Kidney (tissue), 14 donors: Measurements from ENCODE around the gene GRK4. TPM values are rescaled to one million over a fixed set of nuclear protein-coding genes. Genes with fewer than 3 reads are reported as not detected.

Source experiments
- DNase-seq, 5 donors: peaks; one replicate each; pipeline ENCODE4 v3.0.0-alpha.2; 2013 to 2020
- FAIRE-seq: peaks from 2 replicates; lab custom pipeline; 2012; peaks lifted over from hg19 to GRCh38; lab: Jason Lieb, UNC
- H3K27ac ChIP-seq, 2 donors: one replicate each; pipeline ENCODE4 v1.7.0; 2013; ENCODE audit warnings: low read depth in 2 of 2, low read length in 2 of 2, inconsistent platforms in 1 of 2
- H3K27me3 ChIP-seq: one replicate; pipeline ENCODE4 v1.7.1; 2013; ENCODE audit warnings: low read length, inconsistent platforms; ENCODE audit not compliant: control insufficient read depth, insufficient read depth
- H3K36me3 ChIP-seq, 3 donors: one replicate each; pipeline versions ENCODE4 v1.7.0 to v1.7.1; 2013; ENCODE audit warnings: low read length in 3 of 3, control low read depth in 1 of 3, inconsistent platforms in 1 of 3; ENCODE audit not compliant: insufficient read depth in 3 of 3, control insufficient read depth in 2 of 3
- H3K4me1 ChIP-seq, 3 donors: one replicate each; pipeline versions ENCODE4 v1.7.0 to v1.7.1; 2013; ENCODE audit warnings: low read length in 3 of 3, inconsistent platforms in 1 of 3, low read depth in 1 of 3; ENCODE audit not compliant: control insufficient read depth in 2 of 3, insufficient read depth in 2 of 3
- H3K4me3 ChIP-seq, 3 donors: one replicate each; pipeline versions ENCODE4 v1.7.0 to v1.8.1; 2013; ENCODE audit warnings: low read length in 3 of 3, control low read depth in 1 of 3, inconsistent platforms in 1 of 3
- H3K9ac ChIP-seq, 3 donors: one replicate each; pipeline versions ENCODE4 v1.7.0 to v1.7.1; 2013; ENCODE audit warnings: low read length in 3 of 3, control low read depth in 1 of 3, inconsistent platforms in 1 of 3
- H3K9me3 ChIP-seq, 3 donors: one replicate each; pipeline versions ENCODE4 v1.7.0 to v1.7.1; 2013; ENCODE audit warnings: low read length in 3 of 3, control low read depth in 1 of 3, inconsistent platforms in 1 of 3; ENCODE audit not compliant: control insufficient read depth in 2 of 3, insufficient read depth in 1 of 3
- CTCF ChIP-seq: IDR thresholded peaks from 3 replicates; pipeline ENCODE4 v1.5.1; 2012; ENCODE audit warnings: mild to moderate bottlenecking, moderate library complexity, borderline replicate concordance; ENCODE audit not compliant: insufficient read depth; ENCODE audit errors: extremely low read depth
- intact Hi-C: fragments of 100-400 bp; cut with DNase I; formaldehyde crosslinking; loops from one replicate; pipeline ENCODE4 v1.11.1; 2022
- polyA plus RNA-seq: library from polyadenylated mRNA; stranded (reverse); fragments of 350-450 nt; fragmentation: Illumina TruSeq; extraction: RNeasy Lipid Tissue Mini Kit (QIAGEN cat#74804); gene quantifications from one replicate; pipeline ENCODE4 v1.2.3, GENCODE V29; 2014; ENCODE audit warnings: low read depth, low replicate concordance; ENCODE audit not compliant: insufficient read depth
- total RNA-seq: library from RNA; stranded (reverse); fragmentation: NEBNext Ultra II Directional; extraction: Animal tissue kit (Norgen Biotek cat#: 25700); gene quantifications from one replicate; pipeline ENCODE4 v1.2.1, GENCODE V29; 2021
- donor health status: control.
- donor health status: control.
- donor health status: control.
- donor health status: control.
- donor health status: control.
- donor health status: DM: yes; HTN: yes; CAD: no.
- donor health status: Normal renal cell carcinoma (clear cell type).

The GRK4 gene
- total and polyA plus RNA-seq, 2 donors from 2014 or later = 4.3 TPM

GRCh38 chr4:2932951-2933565 lies 30.3 kb upstream of the GRK4 start:
- intact Hi-C loops = no loop called here
- FAIRE-seq = no peak
- Histone ChIP-seq H3K27ac (peak overlapping the region in 1 of 2 donors; percentile 23), H3K4me3 (peak overlapping the region in 1 of 3 donors; percentile 60), H3K9ac (peak overlapping the region in 1 of 3 donors; percentile 12), H3K27me3 (no peaks in the 10 kb centered on the region), H3K36me3 (peaks cover 0 to 24% (median 4%) of the 10 kb centered on the region in 3 donors), H3K4me1 (peaks cover 0 to 28% (median 3%) of the 10 kb centered on the region in 3 donors), H3K9me3 (no peaks in the 10 kb centered on the region)
- no peak for TF ChIP-seq CTCF
- DNase-seq = peak in 1 of 5 donors; percentile 79

GRCh38 chr4:2933566-2934076 lies 29.8 kb upstream of the GRK4 start:
- peak overlapping the region in 1 of 3 donors; percentile 46 for H3K9ac ChIP-seq
- peak in 2 of 5 donors; percentile 18 to 75 for DNase-seq
- H3K36me3 ChIP-seq = peaks cover 0 to 20% (median 4%) of the 10 kb centered on the region in 3 donors
- no peak for TF ChIP-seq CTCF
- FAIRE-seq = no peak
- H3K27me3 ChIP-seq = no peaks in the 10 kb centered on the region
- peaks cover 0 to 28% (median 3%) of the 10 kb centered on the region in 3 donors for H3K4me1 ChIP-seq
- peak overlapping the region in 1 of 2 donors; percentile 13 for H3K27ac ChIP-seq
- intact Hi-C loops = no loop called here
- H3K9me3 ChIP-seq = no peaks in the 10 kb centered on the region
- H3K4me3 ChIP-seq = peak overlapping the region; percentile 35 to 60 (median 36)

GRCh38 chr4:2934077-2934812 lies 29.1 kb upstream of the GRK4 start:
- peak overlapping the region in 1 of 2 donors; percentile 13 for H3K27ac ChIP-seq
- TF ChIP-seq CTCF = no peak
- FAIRE-seq (no peak), DNase-seq (peak in 4 of 5 donors; percentile 19 to 88 (median 66))
- intact Hi-C loops = no loop called here
- peaks cover 0 to 28% (median 3%) of the 10 kb centered on the region in 3 donors for H3K4me1 ChIP-seq
- H3K27me3 ChIP-seq = no peaks in the 10 kb centered on the region
- peak overlapping the region; percentile 35 to 90 (median 36) for H3K4me3 ChIP-seq
- H3K9me3 ChIP-seq = no peaks in the 10 kb centered on the region
- H3K36me3 ChIP-seq = peaks cover 0 to 20% (median 4%) of the 10 kb centered on the region in 3 donors
- peak overlapping the region in 1 of 3 donors; percentile 46 for H3K9ac ChIP-seq
